ENCODE measurements around the gene SSRP1.

- TF ChIP-seq CTCF (IDR thresholded peaks at IDR 0.05) (no peak), POLR2A (IDR thresholded peaks at IDR 0.05) (no peak)
Measured at GRCh38 chr11:57325735-57326048, 10.0 kb downstream of the SSRP1 start.

Measured in heart left ventricle (tissue), 13 donors.